ENCODE results near the gene NPW. TPM values are rescaled to one million over a fixed set of nuclear protein-coding genes. Genes with fewer than 3 reads are reported as not detected.

NPW gene
- total and polyA plus RNA-seq, 2 donors (not counting 1 experiment from before 2014, with no cell fraction given) = 0.20 to 0.99 TPM

DNA sequence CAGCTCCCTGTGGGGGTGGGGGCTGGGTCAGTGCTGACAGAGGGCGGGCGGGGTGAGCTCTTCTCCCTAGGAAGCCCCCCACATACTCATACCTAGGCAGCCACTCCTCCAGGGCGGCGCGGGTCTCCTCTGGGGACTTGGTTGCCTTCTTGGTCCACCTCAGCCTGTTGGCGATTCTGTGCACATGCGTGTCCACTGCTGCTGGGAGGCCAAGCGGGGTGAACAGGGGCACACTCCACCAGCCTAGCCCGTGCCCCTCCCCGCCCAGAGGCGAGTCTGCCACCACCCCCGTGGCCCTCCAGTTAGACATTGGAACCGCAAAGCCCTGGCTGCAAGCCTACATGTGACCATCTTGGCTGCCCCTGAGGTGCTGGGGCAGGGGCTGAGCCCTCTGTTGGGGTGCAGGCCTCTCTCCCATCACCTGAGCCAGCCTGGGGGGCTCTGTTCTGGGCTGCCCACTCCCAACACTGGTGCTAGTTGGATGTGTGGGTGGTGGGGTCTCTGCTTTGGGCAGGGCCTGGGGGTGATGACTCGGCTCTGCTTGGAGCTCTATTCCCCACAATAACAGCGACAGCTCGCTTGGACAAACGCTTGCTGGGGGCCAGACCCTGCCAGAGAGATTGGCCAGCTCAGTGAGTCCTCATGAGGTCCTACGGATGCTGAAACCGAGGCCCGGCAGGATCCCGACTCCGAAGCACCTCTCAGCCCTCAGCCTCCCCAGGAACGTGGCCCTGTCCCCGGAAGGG is 20.6 kb downstream of the NPW start:
- Histone ChIP-seq H3K4me3 (replicated peaks in 1 of 4; ENCODE audit: control extremely low read depth in 1 of 4, insufficient read depth in 1 of 4, low read depth in 3 of 4, low read length in 4 of 4) (no peak overlapping the region), H3K79me2 (ENCODE audit: control insufficient read depth, insufficient read depth, low read length) (peaks cover 9% of the 10 kb centered on the region), H3K9me3 (ENCODE audit: control insufficient read depth, insufficient read depth, low read depth, low read length) (no peaks in the 10 kb centered on the region), H3K36me3 (ENCODE audit: control insufficient read depth, insufficient read depth, low read length) (peaks cover 23% of the 10 kb centered on the region), H3K27ac (ENCODE audit: insufficient read depth, low read length) (peak overlapping the region; percentile 88), H2AFZ (ENCODE audit: low read length) (no peak overlapping the region), H4K20me1 (ENCODE audit: control insufficient read depth, extremely low read depth, insufficient read depth, low read length) (no peaks in the 10 kb centered on the region), H3K4me2 (ENCODE audit: extremely low read depth, insufficient read depth, low read length) (no peak overlapping the region), H3K27me3 (ENCODE audit: control insufficient read depth, insufficient read depth, low read length) (no peaks in the 10 kb centered on the region), H3K4me1 (ENCODE audit: control insufficient read depth, extremely low read depth, insufficient read depth, low read length) (peaks cover 44% of the 10 kb centered on the region), H3K9ac (ENCODE audit: insufficient read depth, low read length) (peak overlapping the region; percentile 69)
- TF ChIP-seq, protein P1, sequence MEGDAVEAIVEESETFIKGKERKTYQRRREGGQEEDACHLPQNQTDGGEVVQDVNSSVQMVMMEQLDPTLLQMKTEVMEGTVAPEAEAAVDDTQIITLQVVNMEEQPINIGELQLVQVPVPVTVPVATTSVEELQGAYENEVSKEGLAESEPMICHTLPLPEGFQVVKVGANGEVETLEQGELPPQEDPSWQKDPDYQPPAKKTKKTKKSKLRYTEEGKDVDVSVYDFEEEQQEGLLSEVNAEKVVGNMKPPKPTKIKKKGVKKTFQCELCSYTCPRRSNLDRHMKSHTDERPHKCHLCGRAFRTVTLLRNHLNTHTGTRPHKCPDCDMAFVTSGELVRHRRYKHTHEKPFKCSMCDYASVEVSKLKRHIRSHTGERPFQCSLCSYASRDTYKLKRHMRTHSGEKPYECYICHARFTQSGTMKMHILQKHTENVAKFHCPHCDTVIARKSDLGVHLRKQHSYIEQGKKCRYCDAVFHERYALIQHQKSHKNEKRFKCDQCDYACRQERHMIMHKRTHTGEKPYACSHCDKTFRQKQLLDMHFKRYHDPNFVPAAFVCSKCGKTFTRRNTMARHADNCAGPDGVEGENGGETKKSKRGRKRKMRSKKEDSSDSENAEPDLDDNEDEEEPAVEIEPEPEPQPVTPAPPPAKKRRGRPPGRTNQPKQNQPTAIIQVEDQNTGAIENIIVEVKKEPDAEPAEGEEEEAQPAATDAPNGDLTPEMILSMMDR (conservative IDR thresholded peaks at IDR 0.05 in 1 of 2, IDR thresholded peaks at IDR 0.05 in 1 of 2; ENCODE audit: low read depth in 1 of 2, low read length in 2 of 2) = no peak
- no peak for TF ChIP-seq EZH2 (IDR thresholded peaks at IDR 0.05; ENCODE audit: low read length, missing control alignments)
- no peak for DNase-seq (ENCODE audit: low read depth in 2 of 2)

DNA sequence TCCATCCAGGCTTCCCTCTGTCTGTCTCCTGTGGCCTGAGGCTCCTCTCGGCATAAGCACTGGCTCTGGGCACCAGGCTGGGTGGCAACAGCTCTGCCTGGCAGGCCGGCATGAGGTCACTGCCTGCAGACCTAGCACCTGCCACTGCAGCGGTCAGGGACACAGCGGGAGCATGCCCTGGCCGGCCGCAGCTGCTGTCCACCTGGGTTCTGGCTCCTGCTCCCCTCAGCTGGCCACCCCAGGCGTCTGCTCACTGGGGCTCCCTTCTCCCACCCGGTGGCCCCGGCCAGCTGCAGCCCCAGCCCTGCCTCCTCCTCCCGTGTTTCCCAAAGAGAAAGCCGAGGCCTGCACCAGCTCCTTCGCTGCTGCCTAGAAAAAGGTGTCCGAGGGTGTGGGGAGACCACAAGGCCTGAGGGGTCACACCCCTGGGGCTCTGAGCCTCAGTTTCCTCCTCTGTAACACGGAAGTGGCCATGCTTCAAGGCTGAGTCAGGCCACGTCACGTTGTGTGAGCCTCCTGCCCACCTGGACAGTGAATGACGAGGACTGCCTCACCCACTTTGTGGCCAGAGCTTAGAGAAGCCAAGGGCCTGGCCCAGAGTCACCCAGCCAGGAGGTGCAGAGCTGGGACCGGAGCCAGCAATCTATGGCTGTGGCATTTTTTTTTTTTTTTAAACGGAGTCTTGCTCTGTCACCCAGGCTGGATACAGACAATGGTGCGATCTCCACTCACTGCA is 21.4 kb downstream of the NPW start:
- peaks cover 23% of the 10 kb centered on the region for H3K36me3 ChIP-seq (ENCODE audit: control insufficient read depth, insufficient read depth, low read length)
- no peaks in the 10 kb centered on the region for H3K9me3 ChIP-seq (ENCODE audit: control insufficient read depth, insufficient read depth, low read depth, low read length)
- no peaks in the 10 kb centered on the region for H3K27me3 ChIP-seq (ENCODE audit: control insufficient read depth, insufficient read depth, low read length)
- H3K79me2 ChIP-seq (ENCODE audit: control insufficient read depth, insufficient read depth, low read length) = peaks cover 9% of the 10 kb centered on the region
- TF ChIP-seq, protein P1 (conservative IDR thresholded peaks at IDR 0.05 in 1 of 2, IDR thresholded peaks at IDR 0.05 in 1 of 2; ENCODE audit: low read depth in 1 of 2, low read length in 2 of 2) = no peak
- no peak for TF ChIP-seq EZH2 (IDR thresholded peaks at IDR 0.05; ENCODE audit: low read length, missing control alignments)
- no peak overlapping the region for H3K4me3 ChIP-seq (replicated peaks in 1 of 4; ENCODE audit: control extremely low read depth in 1 of 4, insufficient read depth in 1 of 4, low read depth in 3 of 4, low read length in 4 of 4)
- no peaks in the 10 kb centered on the region for H4K20me1 ChIP-seq (ENCODE audit: control insufficient read depth, extremely low read depth, insufficient read depth, low read length)
- no peak overlapping the region for H2AFZ ChIP-seq (ENCODE audit: low read length)
- peak overlapping the region; percentile 88 for H3K27ac ChIP-seq (ENCODE audit: insufficient read depth, low read length)
- DNase-seq (ENCODE audit: low read depth in 2 of 2) = peak in 1 of 2 donors; percentile 74
- peaks cover 39% of the 10 kb centered on the region for H3K4me1 ChIP-seq (ENCODE audit: control insufficient read depth, extremely low read depth, insufficient read depth, low read length)
- no peak overlapping the region for H3K4me2 ChIP-seq (ENCODE audit: extremely low read depth, insufficient read depth, low read length)
- peak overlapping the region; percentile 10 for H3K9ac ChIP-seq (ENCODE audit: insufficient read depth, low read length)

DNA sequence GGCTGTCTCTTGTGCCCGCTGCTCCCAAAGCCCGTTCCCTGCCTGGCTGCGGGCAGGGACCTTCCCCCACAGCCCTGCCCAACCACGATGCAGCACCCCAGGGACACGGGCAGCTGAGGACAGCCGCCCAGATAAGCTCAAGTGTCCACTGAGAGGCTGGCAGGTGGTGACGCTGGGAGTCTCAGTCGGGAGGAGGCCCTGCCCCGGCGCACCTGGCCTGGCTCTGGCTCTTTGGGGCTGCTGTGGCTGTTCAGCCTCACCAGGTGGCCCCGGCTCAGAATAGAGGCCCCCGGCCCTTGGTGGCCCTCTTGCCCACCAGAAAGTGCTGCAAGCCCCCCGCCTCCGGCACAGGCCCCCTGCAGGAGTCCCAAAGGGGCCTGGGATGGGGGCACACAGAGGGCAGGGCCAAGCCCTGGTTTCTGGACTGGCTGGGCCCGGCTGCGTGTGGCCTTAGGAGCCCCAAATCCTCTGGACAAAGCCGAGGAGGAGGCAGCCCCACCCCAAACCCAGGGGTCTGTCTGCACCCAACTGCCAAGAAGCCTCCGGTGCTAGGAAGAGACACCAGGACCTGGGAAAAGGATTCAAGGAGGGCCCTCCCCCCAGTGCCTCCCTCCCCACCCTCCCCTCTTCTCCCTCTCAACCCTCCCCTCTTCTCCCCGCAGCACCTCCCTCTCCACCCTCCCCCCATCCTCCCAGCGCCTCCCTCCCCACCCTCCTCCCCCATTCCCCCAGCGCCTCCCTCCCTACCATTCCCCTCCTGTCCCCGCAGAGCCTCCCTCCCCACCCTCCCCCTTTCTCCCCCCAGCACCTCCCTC is 22.8 kb downstream of the NPW start:
- no peak overlapping the region for H3K4me2 ChIP-seq (ENCODE audit: extremely low read depth, insufficient read depth, low read length)
- H3K27me3 ChIP-seq (ENCODE audit: control insufficient read depth, insufficient read depth, low read length) = no peaks in the 10 kb centered on the region
- no peaks in the 10 kb centered on the region for H4K20me1 ChIP-seq (ENCODE audit: control insufficient read depth, extremely low read depth, insufficient read depth, low read length)
- no peak overlapping the region for H3K9ac ChIP-seq (ENCODE audit: insufficient read depth, low read length)
- no peak for DNase-seq (ENCODE audit: low read depth in 2 of 2)
- peaks cover 36% of the 10 kb centered on the region for H3K4me1 ChIP-seq (ENCODE audit: control insufficient read depth, extremely low read depth, insufficient read depth, low read length)
- no peak overlapping the region for H3K27ac ChIP-seq (ENCODE audit: insufficient read depth, low read length)
- no peaks in the 10 kb centered on the region for H3K9me3 ChIP-seq (ENCODE audit: control insufficient read depth, insufficient read depth, low read depth, low read length)
- H2AFZ ChIP-seq (ENCODE audit: low read length) = no peak overlapping the region
- no peaks in the 10 kb centered on the region for H3K79me2 ChIP-seq (ENCODE audit: control insufficient read depth, insufficient read depth, low read length)
- peaks cover 11% of the 10 kb centered on the region for H3K36me3 ChIP-seq (ENCODE audit: control insufficient read depth, insufficient read depth, low read length)
- TF ChIP-seq EZH2 (IDR thresholded peaks at IDR 0.05; ENCODE audit: low read length, missing control alignments) = no peak
- TF ChIP-seq, protein P1 (conservative IDR thresholded peaks at IDR 0.05 in 1 of 2, IDR thresholded peaks at IDR 0.05 in 1 of 2; ENCODE audit: low read depth in 1 of 2, low read length in 2 of 2) = no peak
- no peak overlapping the region for H3K4me3 ChIP-seq (replicated peaks in 1 of 4; ENCODE audit: control extremely low read depth in 1 of 4, insufficient read depth in 1 of 4, low read depth in 3 of 4, low read length in 4 of 4)
